GM19035 (cell line): ENCODE data around the gene PLEKHO1.
"Not testable (repeated sequence)": the region's sequence is repeated elsewhere in the genome, so short reads cannot be mapped to it uniquely, and the experiment has no call there.

Experiments
- ATAC-seq: cut with Tn5 transposase; IDR thresholded peaks from one replicate; pipeline ENCODE4 v1.9.1; 2021; ENCODE audit not compliant: unreplicated experiment

PLEKHO1 gene

GRCh38 chr1:150168960-150169601 lies 19.4 kb downstream of the PLEKHO1 start:
- ATAC-seq: no peak

- ATAC-seq: no peak
Observed at GRCh38 chr1:150171801-150172200, 22.1 kb downstream of the PLEKHO1 start.

- no peak for ATAC-seq
Observed at GRCh38 chr1:150173141-150173585, 23.4 kb downstream of the PLEKHO1 start.

- ATAC-seq: no peak
Observed at GRCh38 chr1:150176593-150176992, 26.9 kb downstream of the PLEKHO1 start.

- no peak for ATAC-seq
Observed at GRCh38 chr1:150178548-150178947, 28.8 kb downstream of the PLEKHO1 start.

GRCh38 chr1:150179867-150180266 lies 30.2 kb downstream of the PLEKHO1 start:
- no peak for ATAC-seq

- no peak for ATAC-seq
Observed at GRCh38 chr1:150180474-150180873, 30.8 kb downstream of the PLEKHO1 start.

GRCh38 chr1:150182247-150182646 lies 32.5 kb downstream of the PLEKHO1 start:
- ATAC-seq: no peak

GRCh38 chr1:150183061-150183460 lies 33.3 kb downstream of the PLEKHO1 start:
- no peak for ATAC-seq

GRCh38 chr1:150185481-150185880 lies 35.8 kb downstream of the PLEKHO1 start:
- ATAC-seq: no peak

- ATAC-seq: not testable (repeated sequence)
Observed at GRCh38 chr1:150186438-150186788, 36.7 kb downstream of the PLEKHO1 start.

GRCh38 chr1:150186789-150187559 lies 37.3 kb downstream of the PLEKHO1 start:
- no peak for ATAC-seq

GRCh38 chr1:150187560-150187931 lies 37.8 kb downstream of the PLEKHO1 start:
- ATAC-seq: no peak

- no peak for ATAC-seq
Observed at GRCh38 chr1:150192012-150192411, 42.3 kb downstream of the PLEKHO1 start.

GRCh38 chr1:150194381-150195031 lies 44.8 kb downstream of the PLEKHO1 start:
- no peak for ATAC-seq

GRCh38 chr1:150196417-150196816 lies 46.7 kb downstream of the PLEKHO1 start:
- no peak for ATAC-seq

- ATAC-seq: no peak
Observed at GRCh38 chr1:150207281-150207971, 57.7 kb downstream of the PLEKHO1 start.

GRCh38 chr1:150208460-150208859 lies 58.7 kb downstream of the PLEKHO1 start:
- not testable (repeated sequence) for ATAC-seq
